HEK293 (cell line): ENCODE measurements around the gene GGA3.

Source experiments
- GLIS2 ChIP-seq: fragments of 450-650 bp; formaldehyde crosslinking; IDR thresholded peaks from 2 replicates; pipeline ENCODE4 v1.5.1; 2016; ENCODE audit warnings: missing biosample characterization, missing genetic modification characterization
- KLF7 ChIP-seq: fragments of 450-650 bp; formaldehyde crosslinking; IDR thresholded peaks from 2 replicates; pipeline ENCODE4 v1.5.1; 2016; ENCODE audit warnings: missing biosample characterization, missing genetic modification characterization, borderline replicate concordance
- SETDB1 ChIP-seq: IDR thresholded peaks from one replicate; pipeline ENCODE4 v1.6.1; 2017; ENCODE audit warnings: mild to moderate bottlenecking, low read length, moderate library complexity, mixed read lengths; ENCODE audit not compliant: insufficient read length
- YY1 ChIP-seq: fragments of 450-650 bp; formaldehyde crosslinking; IDR thresholded peaks from 2 replicates; pipeline ENCODE4 v1.5.1; 2018; ENCODE audit warnings: missing biosample characterization, missing genetic modification characterization
- YY2 ChIP-seq: fragments of 450-650 bp; formaldehyde crosslinking; IDR thresholded peaks from 2 replicates; pipeline ENCODE4 v1.5.1; 2016; ENCODE audit warnings: missing biosample characterization, missing genetic modification characterization
- ZBTB17 ChIP-seq: fragments of 450-650 bp; formaldehyde crosslinking; IDR thresholded peaks from 2 replicates; pipeline ENCODE4 v1.5.1; 2016; ENCODE audit warnings: missing biosample characterization, missing genetic modification characterization
- ZBTB20 ChIP-seq: fragments of 450-650 bp; formaldehyde crosslinking; IDR thresholded peaks from 2 replicates; pipeline ENCODE4 v1.5.1; 2016; ENCODE audit warnings: missing biosample characterization, missing genetic modification characterization
- ZBTB48 ChIP-seq: fragments of 450-650 bp; formaldehyde crosslinking; IDR thresholded peaks from 2 replicates; pipeline ENCODE4 v1.5.1; 2016; ENCODE audit warnings: missing biosample characterization, missing genetic modification characterization
- ZNF148 ChIP-seq: fragments of 450-650 bp; formaldehyde crosslinking; IDR thresholded peaks from 2 replicates; pipeline ENCODE4 v1.5.0; 2017; ENCODE audit warnings: missing biosample characterization, missing genetic modification characterization, borderline replicate concordance
- ZNF2 ChIP-seq: fragments of 450-650 bp; formaldehyde crosslinking; IDR thresholded peaks from 2 replicates; pipeline ENCODE4 v1.5.1; 2016; ENCODE audit warnings: missing biosample characterization, missing genetic modification characterization
- ZNF274 ChIP-seq, 2 experiments: fragments of 200-500 bp in 1 of 2; fragments of 450-650 bp in 1 of 2; sonication (Bioruptor generic) in 1 of 2; formaldehyde crosslinking in 1 of 2; IDR thresholded peaks; 2 replicates each; pipeline versions ENCODE4 v1.5.1 to v1.6.1; 2014 to 2016; ENCODE audit warnings: borderline replicate concordance in 1 of 2, inconsistent platforms in 1 of 2, low read length in 1 of 2, missing biosample characterization in 1 of 2, missing genetic modification characterization in 1 of 2
- ZNF350 ChIP-seq: fragments of 450-650 bp; formaldehyde crosslinking; IDR thresholded peaks from 2 replicates; pipeline ENCODE4 v1.5.0; 2017; ENCODE audit warnings: missing biosample characterization, mild to moderate bottlenecking, missing genetic modification characterization
- ZNF777 ChIP-seq: fragments of 450-650 bp; formaldehyde crosslinking; IDR thresholded peaks from 2 replicates; pipeline ENCODE4 v1.5.1; 2017; ENCODE audit warnings: missing biosample characterization, missing genetic modification characterization, borderline replicate concordance
- ZNF843 ChIP-seq: fragments of 450-650 bp; formaldehyde crosslinking; IDR thresholded peaks from 2 replicates; pipeline ENCODE4 v1.5.1; 2016; ENCODE audit warnings: missing biosample characterization, missing genetic modification characterization
- ZSCAN30 ChIP-seq: fragments of 450-650 bp; IDR thresholded peaks from 2 replicates; pipeline ENCODE4 v1.5.1; 2018; ENCODE audit warnings: missing biosample characterization, mild to moderate bottlenecking, missing genetic modification characterization, moderate library complexity
- TF ChIP-seq, protein P1 (sequence below): fragments of 450-650 bp; formaldehyde crosslinking; IDR thresholded peaks from 2 replicates; pipeline ENCODE4 v1.5.1; 2016; ENCODE audit warnings: missing biosample characterization, missing genetic modification characterization
- TF ChIP-seq, protein P2 (sequence below): fragments of 450-650 bp; formaldehyde crosslinking; conservative IDR thresholded peaks from 2 replicates; pipeline ENCODE4 v1.5.1; 2016; ENCODE audit warnings: low read depth, missing biosample characterization, missing genetic modification characterization

The GGA3 gene

GRCh38 chr17:75205037-75205792 is 56.2 kb downstream of the GGA3 start, which contains the start of gene NUP85 (continued):
- TF ChIP-seq YY1 (tag by site-specific recombination) (peak; percentile 63), ZBTB17 (tag by site-specific recombination) (peak; percentile 97), YY2 (tag by site-specific recombination) (peak; percentile 82), ZNF350 (no peak), ZNF843 (peak; percentile 27; the same call in 1 of the 2 replicates), GLIS2 (tag by site-specific recombination) (peak; percentile 93), ZNF274 (IDR thresholded peaks at IDR 0.05; ENCODE audit: low read length) (no peak), ZNF274 (tag by site-specific recombination; IDR thresholded peaks at IDR 0.05; ENCODE audit: borderline replicate concordance) (no peak), ZNF148 (tag by site-specific recombination) (no peak; the same call in 1 of the 2 replicates), ZNF777 (tag by site-specific recombination) (peak; percentile 86; the same call in 1 of the 2 replicates), SETDB1 (peak; percentile 52), ZSCAN30 (tag by site-specific recombination) (0 out of 2 replicates have a peak, but pooled peaks have one; percentile 54), KLF7 (peak; percentile 77; the same call in 1 of the 2 replicates), ZBTB48 (peak; percentile 10; the same call in 1 of the 2 replicates), ZBTB20 (tag by site-specific recombination) (peak; percentile 26; the same call in 1 of the 2 replicates), ZNF2 (tag by site-specific recombination) (peak; percentile 74; the same call in 1 of the 2 replicates)
- TF ChIP-seq, protein P1, sequence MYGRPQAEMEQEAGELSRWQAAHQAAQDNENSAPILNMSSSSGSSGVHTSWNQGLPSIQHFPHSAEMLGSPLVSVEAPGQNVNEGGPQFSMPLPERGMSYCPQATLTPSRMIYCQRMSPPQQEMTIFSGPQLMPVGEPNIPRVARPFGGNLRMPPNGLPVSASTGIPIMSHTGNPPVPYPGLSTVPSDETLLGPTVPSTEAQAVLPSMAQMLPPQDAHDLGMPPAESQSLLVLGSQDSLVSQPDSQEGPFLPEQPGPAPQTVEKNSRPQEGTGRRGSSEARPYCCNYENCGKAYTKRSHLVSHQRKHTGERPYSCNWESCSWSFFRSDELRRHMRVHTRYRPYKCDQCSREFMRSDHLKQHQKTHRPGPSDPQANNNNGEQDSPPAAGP, result peak; percentile 95
- TF ChIP-seq, protein P2, sequence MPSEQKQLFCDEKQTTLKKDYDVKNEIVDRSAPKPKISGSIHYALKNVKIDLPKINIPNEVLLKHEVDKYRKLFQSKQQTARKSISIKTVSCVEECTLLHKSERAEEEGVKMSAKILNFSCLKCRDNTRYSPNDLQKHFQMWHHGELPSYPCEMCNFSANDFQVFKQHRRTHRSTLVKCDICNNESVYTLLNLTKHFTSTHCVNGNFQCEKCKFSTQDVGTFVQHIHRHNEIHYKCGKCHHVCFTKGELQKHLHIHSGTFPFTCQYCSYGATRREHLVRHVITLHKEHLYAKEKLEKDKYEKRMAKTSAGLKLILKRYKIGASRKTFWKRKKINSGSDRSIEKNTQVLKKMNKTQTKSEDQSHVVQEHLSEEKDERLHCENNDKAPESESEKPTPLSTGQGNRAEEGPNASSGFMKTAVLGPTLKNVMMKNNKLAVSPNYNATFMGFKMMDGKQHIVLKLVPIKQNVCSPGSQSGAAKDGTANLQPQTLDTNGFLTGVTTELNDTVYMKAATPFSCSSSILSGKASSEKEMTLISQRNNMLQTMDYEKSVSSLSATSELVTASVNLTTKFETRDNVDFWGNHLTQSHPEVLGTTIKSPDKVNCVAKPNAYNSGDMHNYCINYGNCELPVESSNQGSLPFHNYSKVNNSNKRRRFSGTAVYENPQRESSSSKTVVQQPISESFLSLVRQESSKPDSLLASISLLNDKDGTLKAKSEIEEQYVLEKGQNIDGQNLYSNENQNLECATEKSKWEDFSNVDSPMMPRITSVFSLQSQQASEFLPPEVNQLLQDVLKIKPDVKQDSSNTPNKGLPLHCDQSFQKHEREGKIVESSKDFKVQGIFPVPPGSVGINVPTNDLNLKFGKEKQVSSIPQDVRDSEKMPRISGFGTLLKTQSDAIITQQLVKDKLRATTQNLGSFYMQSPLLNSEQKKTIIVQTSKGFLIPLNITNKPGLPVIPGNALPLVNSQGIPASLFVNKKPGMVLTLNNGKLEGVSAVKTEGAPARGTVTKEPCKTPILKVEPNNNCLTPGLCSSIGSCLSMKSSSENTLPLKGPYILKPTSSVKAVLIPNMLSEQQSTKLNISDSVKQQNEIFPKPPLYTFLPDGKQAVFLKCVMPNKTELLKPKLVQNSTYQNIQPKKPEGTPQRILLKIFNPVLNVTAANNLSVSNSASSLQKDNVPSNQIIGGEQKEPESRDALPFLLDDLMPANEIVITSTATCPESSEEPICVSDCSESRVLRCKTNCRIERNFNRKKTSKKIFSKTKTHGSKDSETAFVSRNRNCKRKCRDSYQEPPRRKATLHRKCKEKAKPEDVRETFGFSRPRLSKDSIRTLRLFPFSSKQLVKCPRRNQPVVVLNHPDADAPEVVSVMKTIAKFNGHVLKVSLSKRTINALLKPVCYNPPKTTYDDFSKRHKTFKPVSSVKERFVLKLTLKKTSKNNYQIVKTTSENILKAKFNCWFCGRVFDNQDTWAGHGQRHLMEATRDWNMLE, result peak; percentile 29
- TF ChIP-seq, all 188 proteins: peak for 63
